ENCODE measurements around the gene PSMB10. TPM values are rescaled to one million over a fixed set of nuclear protein-coding genes. Genes with fewer than 3 reads are reported as not detected.

The PSMB10 gene
- total RNA-seq, 1 experiment from 2014 or later = 41.0 TPM

Other genes starting within 250 kb of the PSMB10 start
- 17.4 TPM for gene GFOD2, start 217.5 kb downstream of the PSMB10 start, total RNA-seq (2021; ENCODE audit: unreplicated experiment)
- 16.9 TPM for gene RANBP10, start 130.3 kb downstream of the PSMB10 start, total RNA-seq (2021; ENCODE audit: unreplicated experiment)
- 1.2 TPM for gene TSNAXIP1, start 130.0 kb downstream of the PSMB10 start, total RNA-seq (2021; ENCODE audit: unreplicated experiment)
- 25.4 TPM for gene THAP11, start 94.5 kb downstream of the PSMB10 start, total RNA-seq (2021; ENCODE audit: unreplicated experiment)
- 145 TPM for gene NUTF2, start 89.9 kb downstream of the PSMB10 start, total RNA-seq (2021; ENCODE audit: unreplicated experiment)
- 40.5 TPM for gene CENPT, start 89.2 kb downstream of the PSMB10 start, total RNA-seq (2021; ENCODE audit: unreplicated experiment)
- 100 TPM for gene EDC4, start 63.8 kb downstream of the PSMB10 start, total RNA-seq (2021; ENCODE audit: unreplicated experiment)
- 1.4 TPM for gene NRN1L, start 52.0 kb downstream of the PSMB10 start, total RNA-seq (2021; ENCODE audit: unreplicated experiment)
- gene PSKH1, start 43.6 kb downstream of the PSMB10 start, total RNA-seq (2021; ENCODE audit: unreplicated experiment) = 16.2 TPM
- gene CTRL, start 5.0 kb downstream of the PSMB10 start, total RNA-seq (2021; ENCODE audit: unreplicated experiment) = 3.4 TPM
- gene LCAT, start 7.3 kb upstream of the PSMB10 start, total RNA-seq (2021; ENCODE audit: unreplicated experiment) = 17.6 TPM
- 46.0 TPM for gene SLC12A4, start 31.8 kb upstream of the PSMB10 start, total RNA-seq (2021; ENCODE audit: unreplicated experiment)
- gene DPEP3, start 43.6 kb upstream of the PSMB10 start, total RNA-seq (2021; ENCODE audit: unreplicated experiment) = not detected
- gene DPEP2, start 62.6 kb upstream of the PSMB10 start, total RNA-seq (2021; ENCODE audit: unreplicated experiment) = not detected
- not detected for gene DPEP2NB, start 79.1 kb upstream of the PSMB10 start, total RNA-seq (2021; ENCODE audit: unreplicated experiment)
- gene DDX28, start 86.4 kb upstream of the PSMB10 start, total RNA-seq (2021; ENCODE audit: unreplicated experiment) = 13.8 TPM
- gene DUS2, start 86.4 kb upstream of the PSMB10 start, total RNA-seq (2021; ENCODE audit: unreplicated experiment) = 27.3 TPM
- 25.6 TPM for gene NFATC3, start 148.5 kb upstream of the PSMB10 start, total RNA-seq (2021; ENCODE audit: unreplicated experiment)

Data from HCT116 (cell line).